Esophagus muscularis mucosa (tissue), 4 donors: ENCODE measurements around the gene DESI2. TPM values are rescaled to one million over a fixed set of nuclear protein-coding genes. Genes with fewer than 3 reads are reported as not detected.
A peak's percentile ranks its signal among the peaks of the same experiment; 100 is the strongest.

Experiments used
- DNase-seq: peaks from one replicate; pipeline ENCODE4 v3.0.0-alpha.2; 2017; ENCODE audit errors: extremely low spot score
- H3K27ac ChIP-seq, 4 donors: fragments of 200-600 bp; sonication (generic); replicated peaks in 1 of 4; 1 replicate in 3 of 4; 2 replicates in 1 of 4; pipeline ENCODE4 v1.5.1; 2016 to 2019; ENCODE audit warnings: mild to moderate bottlenecking in 1 of 4
- H3K27me3 ChIP-seq, 4 donors: fragments of 200-600 bp; sonication (generic); one replicate each; pipeline versions ENCODE4 v1.5.1 to v1.6.0; 2016 to 2019
- H3K36me3 ChIP-seq, 4 donors: fragments of 200-600 bp; sonication (generic); one replicate each; pipeline ENCODE4 v1.5.1; 2016 to 2019
- H3K4me1 ChIP-seq, 4 donors: fragments of 200-600 bp; sonication (generic); one replicate each; pipeline ENCODE4 v1.5.1; 2016 to 2019
- H3K4me3 ChIP-seq, 4 donors: fragments of 200-600 bp; sonication (generic); 1 replicate in 2 of 4; 2 replicates in 2 of 4; pipeline ENCODE4 v1.5.1; 2016 to 2019; ENCODE audit warnings: mild to moderate bottlenecking in 4 of 4, moderate library complexity in 1 of 4
- H3K9me3 ChIP-seq, 4 donors: fragments of 200-600 bp; sonication (generic); 1 replicate in 3 of 4; 2 replicates in 1 of 4; pipeline ENCODE4 v1.5.1; 2016 to 2019
- EP300 ChIP-seq: sonication (generic); formaldehyde crosslinking; IDR thresholded peaks from one replicate; pipeline ENCODE4 v1.6.1; 2017; ENCODE audit warnings: antibody characterized with exemption
- POLR2A ChIP-seq: fragments of 450-650 bp; IDR thresholded peaks from one replicate; pipeline ENCODE4 v1.6.1; 2017; ENCODE audit warnings: antibody characterized with exemption, moderate library complexity, mild to moderate bottlenecking, low read depth
- POLR2AphosphoS5 ChIP-seq, 2 donors: sonication (generic); formaldehyde crosslinking; IDR thresholded peaks; one replicate each; pipeline ENCODE4 v1.6.1; 2017; ENCODE audit warnings: antibody characterized with exemption in 2 of 2
- WGBS: methylation state at CpG from one replicate; pipeline ENCODE4 v1.1.5; 2018; 5-methylcytosine and 5-hydroxymethylcytosine counted together
- intact Hi-C: fragments of 100-400 bp; cut with DNase I; formaldehyde crosslinking; loops from one replicate; pipeline ENCODE4 v1.15.1; 2023
- total RNA-seq, 4 donors: library from RNA; depleted of rRNA; stranded (reverse); fragments of >200 nt; gene quantifications; one replicate each; pipeline versions ENCODE4 v1.1.0 to v1.2.1, GENCODE V29; 2016
- TF ChIP-seq, protein P1 (sequence below), 3 experiments: fragments of 200-600 bp in 2 of 3; fragments of 450-650 bp in 1 of 3; sonication (generic) in 2 of 3; IDR thresholded peaks; one replicate each; pipeline ENCODE4 v1.5.1; 2017 to 2019; ENCODE audit warnings: antibody characterized with exemption in 3 of 3, mild to moderate bottlenecking in 2 of 3, moderate library complexity in 1 of 3

The DESI2 gene
- total RNA-seq, 4 donors from 2014 or later, result 30.3 to 59.6 (median 31.4) TPM

DNA sequence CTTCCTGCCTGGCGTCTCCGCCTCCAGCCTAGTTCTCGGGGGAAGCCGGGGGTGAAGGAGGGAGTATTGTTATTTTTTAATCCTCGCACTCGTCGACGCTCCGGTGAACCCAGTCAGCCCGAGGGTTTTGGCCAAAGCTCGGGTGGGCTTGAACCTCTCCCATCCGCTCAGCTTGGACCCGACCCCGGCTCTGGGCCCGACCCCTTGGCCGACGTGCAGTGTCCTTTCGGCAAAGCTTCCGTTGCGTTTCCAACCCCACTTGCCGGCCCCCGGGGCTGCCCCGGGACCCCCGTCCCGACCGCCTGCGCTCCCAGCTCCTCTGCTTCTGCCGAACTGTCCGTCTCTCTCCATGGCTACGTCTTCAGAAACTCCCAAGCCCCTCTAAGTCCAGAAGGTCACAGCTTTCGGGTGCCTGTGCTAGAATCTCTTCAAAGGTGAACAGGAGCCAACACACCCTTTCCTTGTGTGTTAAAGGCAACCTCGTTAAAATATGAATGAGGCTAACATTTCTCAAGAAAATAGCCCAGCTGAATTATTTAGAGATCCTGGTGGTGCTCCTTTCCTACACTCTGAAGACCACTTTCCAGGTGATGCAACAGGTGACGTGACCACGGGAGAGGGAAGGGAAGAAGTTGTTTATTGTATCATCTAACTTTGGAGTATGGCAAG, 647 bp downstream of the DESI2 start:
- 2% methylated on average over 16 of the region's 34 CpGs for WGBS
- intact Hi-C loops, result loop anchor here (5.0 kb wide), 2 partner anchors 201 to 324 kb away; partner anchors contain the start of gene ADSS2
- H3K27me3 ChIP-seq, result no peaks in the 10 kb centered on the region
- H3K27ac ChIP-seq, result peak overlapping the region; percentile 95 to 97 (median 97)
- no peaks in the 10 kb centered on the region for H3K9me3 ChIP-seq
- peak overlapping the region; percentile 72 to 90 (median 78) for H3K4me3 ChIP-seq
- H3K4me1 ChIP-seq, result peaks cover 41 to 56% (median 51%) of the 10 kb centered on the region in 4 donors
- peaks cover 0 to 7% (median 0%) of the 10 kb centered on the region in 4 donors for H3K36me3 ChIP-seq
- no peak for DNase-seq
- no peak for TF ChIP-seq POLR2A
- no peak for TF ChIP-seq EP300
- no peak for TF ChIP-seq POLR2AphosphoS5 (IDR thresholded peaks at IDR 0.05)
- TF ChIP-seq, protein P1, sequence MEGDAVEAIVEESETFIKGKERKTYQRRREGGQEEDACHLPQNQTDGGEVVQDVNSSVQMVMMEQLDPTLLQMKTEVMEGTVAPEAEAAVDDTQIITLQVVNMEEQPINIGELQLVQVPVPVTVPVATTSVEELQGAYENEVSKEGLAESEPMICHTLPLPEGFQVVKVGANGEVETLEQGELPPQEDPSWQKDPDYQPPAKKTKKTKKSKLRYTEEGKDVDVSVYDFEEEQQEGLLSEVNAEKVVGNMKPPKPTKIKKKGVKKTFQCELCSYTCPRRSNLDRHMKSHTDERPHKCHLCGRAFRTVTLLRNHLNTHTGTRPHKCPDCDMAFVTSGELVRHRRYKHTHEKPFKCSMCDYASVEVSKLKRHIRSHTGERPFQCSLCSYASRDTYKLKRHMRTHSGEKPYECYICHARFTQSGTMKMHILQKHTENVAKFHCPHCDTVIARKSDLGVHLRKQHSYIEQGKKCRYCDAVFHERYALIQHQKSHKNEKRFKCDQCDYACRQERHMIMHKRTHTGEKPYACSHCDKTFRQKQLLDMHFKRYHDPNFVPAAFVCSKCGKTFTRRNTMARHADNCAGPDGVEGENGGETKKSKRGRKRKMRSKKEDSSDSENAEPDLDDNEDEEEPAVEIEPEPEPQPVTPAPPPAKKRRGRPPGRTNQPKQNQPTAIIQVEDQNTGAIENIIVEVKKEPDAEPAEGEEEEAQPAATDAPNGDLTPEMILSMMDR (IDR thresholded peaks at IDR 0.05), result no peak

DNA sequence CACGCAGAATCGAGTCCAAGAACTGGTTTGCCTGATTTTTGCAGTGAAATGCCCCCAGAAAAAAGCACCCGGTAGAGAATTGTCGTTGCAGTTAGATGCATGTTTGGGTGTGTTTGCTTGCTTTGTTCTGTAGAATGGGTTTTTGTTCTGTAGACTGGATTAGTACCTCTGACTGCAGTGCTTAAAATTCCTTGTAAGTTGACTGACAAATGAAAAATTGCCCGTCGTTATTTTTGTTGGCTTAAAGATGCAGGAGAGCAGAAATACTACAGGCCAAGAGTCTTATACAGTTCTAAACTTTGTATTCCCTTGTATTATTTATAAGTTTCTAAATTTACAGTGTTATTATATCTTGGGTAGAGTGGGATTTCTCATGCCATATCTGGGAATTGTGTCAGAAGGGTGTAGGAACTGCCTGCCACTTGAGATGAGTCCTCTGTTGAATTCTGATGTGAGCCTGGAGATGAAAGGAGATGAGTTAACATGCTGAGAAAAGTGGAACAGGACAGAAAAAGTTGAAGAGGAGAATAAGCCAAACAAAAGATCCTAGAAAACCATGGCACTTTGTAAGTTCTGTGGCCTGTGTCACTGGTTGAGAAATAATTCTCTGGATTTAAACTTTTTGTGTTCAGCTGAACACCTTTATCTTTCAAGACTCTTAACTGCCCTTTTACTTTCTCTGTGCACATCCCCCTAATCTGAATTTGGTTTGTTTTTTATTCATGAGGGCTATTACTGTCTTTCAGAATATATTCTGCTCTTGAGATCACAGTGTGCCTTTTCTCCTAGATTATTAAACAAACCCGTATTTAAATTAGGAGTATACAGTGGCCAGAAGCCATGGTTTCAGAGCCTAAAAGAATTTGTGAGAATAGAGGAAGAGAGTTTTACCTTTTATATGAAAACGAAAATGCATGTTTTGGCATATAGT, 1.4 kb downstream of the DESI2 start:
- intact Hi-C loops, result loop anchor here (5.0 kb wide), 2 partner anchors 202 to 323 kb away; partner anchors contain the start of gene ADSS2
- WGBS, result 6% methylated on average over 8 of the region's 8 CpGs
- peaks cover 47 to 64% (median 59%) of the 10 kb centered on the region in 4 donors for H3K4me1 ChIP-seq

DNA sequence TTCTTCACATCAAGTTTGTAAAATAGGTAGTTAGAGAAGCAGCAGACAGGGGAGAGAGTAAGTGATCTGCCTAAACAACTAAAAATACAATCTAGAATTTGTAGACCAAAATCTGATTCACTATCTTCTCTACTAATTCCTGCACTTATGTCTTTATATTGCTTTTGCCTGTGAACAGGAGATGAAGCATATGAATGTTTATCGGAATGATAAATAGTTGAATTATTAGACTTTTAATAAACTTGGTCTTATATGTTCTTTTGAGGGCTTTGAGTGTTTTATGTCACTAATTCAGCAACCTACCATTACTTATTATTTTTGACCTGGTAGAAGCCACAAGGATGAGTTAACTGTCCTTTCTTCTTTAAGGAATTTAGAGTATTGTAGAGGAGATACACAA, 2.3 kb downstream of the DESI2 start:
- Histone ChIP-seq H3K4me3 (peak overlapping the region in 3 of 4 donors; percentile 72 to 90 (median 79)), H3K36me3 (peaks cover 0 to 7% (median 2%) of the 10 kb centered on the region in 4 donors), H3K9me3 (no peaks in the 10 kb centered on the region), H3K4me1 (peaks cover 50 to 72% (median 65%) of the 10 kb centered on the region in 4 donors), H3K27ac (peak overlapping the region in 2 of 4 donors; percentile 97), H3K27me3 (no peaks in the 10 kb centered on the region)
- intact Hi-C loops, result no loop called here
- DNase-seq, result no peak
- 80% methylated on average over 1 of the region's 1 CpG for WGBS
- TF ChIP-seq, protein P1 (IDR thresholded peaks at IDR 0.05), result no peak
- TF ChIP-seq POLR2AphosphoS5 (IDR thresholded peaks at IDR 0.05) (no peak), POLR2A (no peak), EP300 (no peak)

More for the DNA sequence above, 1.4 kb downstream of the DESI2 start:
- H3K36me3 ChIP-seq, result peaks cover 0 to 7% (median 0%) of the 10 kb centered on the region in 4 donors
- peak overlapping the region; percentile 45 to 97 (median 97) for H3K27ac ChIP-seq
- no peaks in the 10 kb centered on the region for H3K9me3 ChIP-seq
- H3K4me3 ChIP-seq, result peak overlapping the region; percentile 72 to 90 (median 78)
- no peak for DNase-seq
- H3K27me3 ChIP-seq, result no peaks in the 10 kb centered on the region
- TF ChIP-seq EP300, result no peak
- TF ChIP-seq POLR2A, result no peak
- TF ChIP-seq POLR2AphosphoS5 (IDR thresholded peaks at IDR 0.05), result no peak
- TF ChIP-seq, protein P1 (IDR thresholded peaks at IDR 0.05), result no peak

DNA sequence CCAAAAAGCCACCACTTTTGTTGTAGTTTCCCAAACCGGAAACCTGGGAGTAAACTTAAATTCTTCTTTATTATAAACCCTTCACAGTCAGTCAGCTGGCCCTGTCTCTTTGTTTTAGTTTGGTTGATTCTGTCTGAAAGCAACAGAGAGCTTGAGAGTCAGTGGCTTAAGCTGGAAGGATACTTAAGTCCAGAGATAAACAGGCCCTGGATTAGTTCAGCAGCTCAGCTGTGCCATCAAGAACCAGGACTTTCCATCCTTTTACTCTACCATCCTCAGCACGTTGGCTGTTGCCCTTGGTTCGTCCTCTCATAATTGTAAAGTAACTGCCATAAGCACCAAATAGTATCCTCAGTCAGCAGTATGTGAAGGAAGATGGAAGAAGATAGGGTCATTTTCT, 4.5 kb downstream of the DESI2 start:
- intact Hi-C loops, result no loop called here
- no peak overlapping the region for H3K4me3 ChIP-seq
- DNase-seq, result no peak
- H3K27me3 ChIP-seq, result no peaks in the 10 kb centered on the region
- no peaks in the 10 kb centered on the region for H3K9me3 ChIP-seq
- WGBS, result 77% methylated on average over 3 of the region's 3 CpGs
- H3K27ac ChIP-seq, result peak overlapping the region in 3 of 4 donors; percentile 33 to 39 (median 36)
- TF ChIP-seq EP300 (no peak), POLR2A (no peak), POLR2AphosphoS5 (IDR thresholded peaks at IDR 0.05) (no peak)
- TF ChIP-seq, protein P1 (IDR thresholded peaks at IDR 0.05), result no peak
- H3K36me3 ChIP-seq, result peaks cover 0 to 7% (median 3%) of the 10 kb centered on the region in 4 donors
- peaks cover 46 to 66% (median 62%) of the 10 kb centered on the region in 4 donors for H3K4me1 ChIP-seq
